Colonic mucosa (tissue), 4 donors: ENCODE data around the gene NDOR1. TPM values are rescaled to one million over a fixed set of nuclear protein-coding genes. Genes with fewer than 3 reads are reported as not detected.

Source experiments
- DNase-seq: peaks from one replicate; pipeline ENCODE4 v3.0.0-alpha.2; 2020
- H3K27ac ChIP-seq: fragments of 200-600 bp; one replicate; pipeline ENCODE4 v1.8.0; 2021
- H3K27me3 ChIP-seq: fragments of 200-600 bp; one replicate; pipeline ENCODE4 v1.8.0; 2021
- H3K36me3 ChIP-seq: fragments of 200-600 bp; one replicate; pipeline ENCODE4 v1.8.0; 2021
- H3K4me1 ChIP-seq: fragments of 200-600 bp; one replicate; pipeline ENCODE4 v1.8.0; 2021; ENCODE audit warnings: mild to moderate bottlenecking
- H3K4me3 ChIP-seq: fragments of 200-600 bp; one replicate; pipeline ENCODE4 v1.8.0; 2021
- H3K9ac ChIP-seq, 2 donors: one replicate each; pipeline ENCODE4 v1.7.0; 2013; ENCODE audit warnings: control low read depth in 2 of 2, low read depth in 2 of 2, low read length in 2 of 2
- H3K9me3 ChIP-seq: fragments of 200-600 bp; one replicate; pipeline ENCODE4 v1.8.0; 2021
- intact Hi-C: fragments of 100-400 bp; cut with DNase I; formaldehyde crosslinking; loops from one replicate; pipeline ENCODE4 v1.14.1; 2022
- total RNA-seq, 2 donors: library from RNA; stranded (reverse); fragmentation: NEBNext Ultra II Directional in 1 of 2; extraction: Animal tissue kit (Norgen Biotek cat#: 25700) in 1 of 2; gene quantifications; one replicate each; pipeline ENCODE4 v1.2.1, GENCODE V29; 2021
- TF ChIP-seq, protein P1 (sequence below): fragments of 200-600 bp; IDR thresholded peaks from one replicate; pipeline ENCODE4 v1.8.0; 2022; ENCODE audit warnings: antibody characterized with exemption, mild to moderate bottlenecking
- donor health status: healthy.
- donor health status: DM: no; HTN: no; CAD: no.
- donor health status: DM: no; HTN: no; CAD: no.

Gene NDOR1
- total RNA-seq, 2 donors from 2014 or later, result 11.7 to 36.9 TPM

DNA sequence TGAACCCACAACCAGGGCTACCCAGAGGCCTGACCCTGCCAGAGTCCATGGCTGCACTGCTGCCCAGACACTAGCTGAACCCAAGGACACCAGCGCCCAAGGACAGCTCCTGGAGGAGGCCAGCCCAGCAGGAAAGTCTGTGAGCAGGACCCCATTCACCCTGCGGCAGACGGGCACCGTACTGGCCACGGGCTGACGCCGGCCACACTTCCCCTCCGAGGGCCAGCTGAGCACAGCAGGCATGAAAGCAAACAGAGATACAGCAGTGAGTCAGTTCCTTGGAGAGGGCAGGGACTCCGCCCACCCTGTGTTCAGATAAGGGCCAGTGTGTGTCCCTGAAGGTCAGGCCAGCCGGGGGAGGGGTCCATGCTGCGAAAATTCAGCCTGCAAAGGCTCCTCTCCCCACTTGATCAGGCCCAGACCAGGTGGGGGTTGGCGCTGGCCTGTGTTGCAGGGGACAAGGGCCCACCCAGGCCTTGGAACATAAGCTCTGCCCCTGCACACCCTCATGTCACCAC is 13.3 kb downstream of the NDOR1 start:
- peaks cover 9% of the 10 kb centered on the region for H3K4me1 ChIP-seq
- peak overlapping the region; percentile 58 to 89 for H3K9ac ChIP-seq

DNA sequence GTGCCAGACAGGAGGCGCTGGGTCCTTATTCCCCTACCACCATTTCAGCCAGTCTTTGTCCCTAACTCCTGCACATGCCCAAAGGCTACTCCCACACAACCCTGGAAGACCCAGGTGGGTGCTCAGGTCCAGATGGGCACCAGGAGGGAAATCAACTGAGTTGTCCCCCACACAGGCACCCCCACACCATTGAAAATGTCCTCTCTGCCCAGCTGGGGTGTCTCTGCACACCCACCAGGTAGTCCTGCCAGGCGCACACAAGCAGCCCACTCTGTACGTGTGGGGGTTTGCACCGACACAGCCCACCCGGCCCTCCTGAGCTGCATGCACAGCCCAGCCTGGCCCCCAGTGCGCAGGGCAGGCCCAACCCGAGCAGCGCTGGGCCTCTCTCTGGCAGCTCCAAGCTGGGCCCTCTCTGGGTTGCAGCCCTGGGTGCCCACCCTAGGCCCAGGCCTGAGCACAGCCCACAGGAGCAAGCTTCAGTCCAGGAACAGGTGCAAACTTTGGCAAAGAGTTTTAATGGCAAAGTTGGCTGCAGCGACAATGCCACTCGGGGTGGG is 14.3 kb downstream of the NDOR1 start:
- Histone ChIP-seq H3K27ac (no peak overlapping the region), H3K9me3 (no peaks in the 10 kb centered on the region), H3K9ac (no peak overlapping the region), H3K27me3 (no peaks in the 10 kb centered on the region), H3K4me3 (no peak overlapping the region), H3K36me3 (no peaks in the 10 kb centered on the region), H3K4me1 (peaks cover 12% of the 10 kb centered on the region)
- intact Hi-C loops, result no loop called here
- TF ChIP-seq, protein P1, sequence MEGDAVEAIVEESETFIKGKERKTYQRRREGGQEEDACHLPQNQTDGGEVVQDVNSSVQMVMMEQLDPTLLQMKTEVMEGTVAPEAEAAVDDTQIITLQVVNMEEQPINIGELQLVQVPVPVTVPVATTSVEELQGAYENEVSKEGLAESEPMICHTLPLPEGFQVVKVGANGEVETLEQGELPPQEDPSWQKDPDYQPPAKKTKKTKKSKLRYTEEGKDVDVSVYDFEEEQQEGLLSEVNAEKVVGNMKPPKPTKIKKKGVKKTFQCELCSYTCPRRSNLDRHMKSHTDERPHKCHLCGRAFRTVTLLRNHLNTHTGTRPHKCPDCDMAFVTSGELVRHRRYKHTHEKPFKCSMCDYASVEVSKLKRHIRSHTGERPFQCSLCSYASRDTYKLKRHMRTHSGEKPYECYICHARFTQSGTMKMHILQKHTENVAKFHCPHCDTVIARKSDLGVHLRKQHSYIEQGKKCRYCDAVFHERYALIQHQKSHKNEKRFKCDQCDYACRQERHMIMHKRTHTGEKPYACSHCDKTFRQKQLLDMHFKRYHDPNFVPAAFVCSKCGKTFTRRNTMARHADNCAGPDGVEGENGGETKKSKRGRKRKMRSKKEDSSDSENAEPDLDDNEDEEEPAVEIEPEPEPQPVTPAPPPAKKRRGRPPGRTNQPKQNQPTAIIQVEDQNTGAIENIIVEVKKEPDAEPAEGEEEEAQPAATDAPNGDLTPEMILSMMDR, result no peak
- no peak for DNase-seq

More for the DNA sequence above, 13.3 kb downstream of the NDOR1 start:
- no peaks in the 10 kb centered on the region for H3K9me3 ChIP-seq
- TF ChIP-seq, protein P1, result no peak
- H3K27me3 ChIP-seq, result no peaks in the 10 kb centered on the region
- intact Hi-C loops, result no loop called here
- no peaks in the 10 kb centered on the region for H3K36me3 ChIP-seq
- H3K27ac ChIP-seq, result peak overlapping the region; percentile 88
- DNase-seq, result peak; percentile 78
- H3K4me3 ChIP-seq, result no peak overlapping the region

DNA sequence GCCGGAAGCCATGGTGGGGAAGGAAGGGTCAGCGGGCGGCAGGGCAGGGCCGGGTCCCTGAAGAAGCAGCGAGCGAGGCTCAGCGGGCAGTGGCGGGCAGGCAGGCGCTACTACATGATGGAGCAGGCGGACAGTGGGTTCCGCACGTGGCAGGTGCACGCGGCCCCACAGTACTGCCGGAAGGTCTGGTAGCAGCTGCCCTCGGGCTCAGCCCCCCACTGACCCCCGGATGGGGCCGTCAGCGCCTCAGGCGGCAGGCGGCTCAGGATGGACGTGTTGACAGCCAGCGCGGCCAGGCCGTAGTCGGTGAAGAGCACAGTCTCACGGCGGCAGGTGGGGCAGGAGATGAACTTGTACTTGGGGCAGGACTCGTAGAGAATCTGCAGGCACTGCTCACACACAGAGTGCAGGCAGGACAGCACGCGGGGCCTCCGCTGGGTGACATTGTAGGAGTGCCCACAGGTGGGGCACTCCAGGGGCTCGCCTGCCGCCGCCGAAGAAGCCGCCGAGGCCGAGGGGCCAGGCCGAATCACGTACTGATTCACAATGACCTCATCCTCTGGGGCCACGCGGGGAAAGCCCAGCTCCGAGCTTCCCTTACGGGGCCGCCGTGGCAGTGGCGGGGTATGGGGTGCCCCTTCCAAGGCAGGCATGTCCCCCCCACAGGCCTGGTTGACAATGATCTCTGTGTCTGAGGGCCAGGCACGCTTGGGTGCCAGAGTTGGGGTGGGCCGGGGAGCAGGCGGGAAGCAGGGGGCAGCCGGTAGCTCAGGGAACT is 15.0 kb downstream of the NDOR1 start:
- no peaks in the 10 kb centered on the region for H3K36me3 ChIP-seq
- TF ChIP-seq, protein P1, result no peak
- H3K9me3 ChIP-seq, result no peaks in the 10 kb centered on the region
- no peak overlapping the region for H3K9ac ChIP-seq
- H3K4me1 ChIP-seq, result peaks cover 13% of the 10 kb centered on the region
- no peak overlapping the region for H3K27ac ChIP-seq
- intact Hi-C loops, result no loop called here
- no peaks in the 10 kb centered on the region for H3K27me3 ChIP-seq
- H3K4me3 ChIP-seq, result no peak overlapping the region
- DNase-seq, result no peak

- no peaks in the 10 kb centered on the region for H3K27me3 ChIP-seq
- H3K27ac ChIP-seq, result no peak overlapping the region
- TF ChIP-seq, protein P1, result no peak
- intact Hi-C loops, result no loop called here
- no peak for DNase-seq
- no peaks in the 10 kb centered on the region for H3K9me3 ChIP-seq
- H3K4me1 ChIP-seq, result peaks cover 13% of the 10 kb centered on the region
- no peak overlapping the region for H3K9ac ChIP-seq
- H3K36me3 ChIP-seq, result no peaks in the 10 kb centered on the region
- no peak overlapping the region for H3K4me3 ChIP-seq
Measured at GRCh38 chr9:137221095-137221505, 15.6 kb downstream of the NDOR1 start.

GRCh38 chr9:137221506-137222111 is 16.1 kb downstream of the NDOR1 start:
- peaks cover 14% of the 10 kb centered on the region for H3K4me1 ChIP-seq
- no peaks in the 10 kb centered on the region for H3K36me3 ChIP-seq
- TF ChIP-seq, protein P1, result no peak
- H3K4me3 ChIP-seq, result peak overlapping the region; percentile 28
- intact Hi-C loops, result no loop called here
- no peaks in the 10 kb centered on the region for H3K27me3 ChIP-seq
- H3K9me3 ChIP-seq, result no peaks in the 10 kb centered on the region
- peak overlapping the region; percentile 5 to 54 for H3K9ac ChIP-seq
- no peak overlapping the region for H3K27ac ChIP-seq
- DNase-seq, result peak; percentile 56
